OCI-LY1 (cell line): ENCODE measurements around the gene UMPS.
"Not testable (repeated sequence)": the region's sequence is repeated elsewhere in the genome, so short reads cannot be mapped to it uniquely, and the experiment has no call there.

Experiments used
- EZH2 ChIP-seq: fragments of 200-600 bp; sonication (generic), shearing (Covaris generic); IDR thresholded peaks from 2 replicates; pipeline ENCODE4 v1.8.0; 2017; ENCODE audit warnings: borderline replicate concordance, mixed run types, mild to moderate bottlenecking, antibody characterized with exemption, low read length, moderate library complexity, mixed read lengths
- TF ChIP-seq, protein P1 (sequence below): fragments of 200-600 bp; sonication (generic), shearing (Covaris generic); IDR thresholded peaks from 2 replicates; pipeline ENCODE4 v1.5.1; 2017; ENCODE audit warnings: mild to moderate bottlenecking, antibody characterized with exemption, low read length, moderate library complexity, mixed read lengths

- TF ChIP-seq, protein P1, sequence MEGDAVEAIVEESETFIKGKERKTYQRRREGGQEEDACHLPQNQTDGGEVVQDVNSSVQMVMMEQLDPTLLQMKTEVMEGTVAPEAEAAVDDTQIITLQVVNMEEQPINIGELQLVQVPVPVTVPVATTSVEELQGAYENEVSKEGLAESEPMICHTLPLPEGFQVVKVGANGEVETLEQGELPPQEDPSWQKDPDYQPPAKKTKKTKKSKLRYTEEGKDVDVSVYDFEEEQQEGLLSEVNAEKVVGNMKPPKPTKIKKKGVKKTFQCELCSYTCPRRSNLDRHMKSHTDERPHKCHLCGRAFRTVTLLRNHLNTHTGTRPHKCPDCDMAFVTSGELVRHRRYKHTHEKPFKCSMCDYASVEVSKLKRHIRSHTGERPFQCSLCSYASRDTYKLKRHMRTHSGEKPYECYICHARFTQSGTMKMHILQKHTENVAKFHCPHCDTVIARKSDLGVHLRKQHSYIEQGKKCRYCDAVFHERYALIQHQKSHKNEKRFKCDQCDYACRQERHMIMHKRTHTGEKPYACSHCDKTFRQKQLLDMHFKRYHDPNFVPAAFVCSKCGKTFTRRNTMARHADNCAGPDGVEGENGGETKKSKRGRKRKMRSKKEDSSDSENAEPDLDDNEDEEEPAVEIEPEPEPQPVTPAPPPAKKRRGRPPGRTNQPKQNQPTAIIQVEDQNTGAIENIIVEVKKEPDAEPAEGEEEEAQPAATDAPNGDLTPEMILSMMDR, result not testable (repeated sequence)
- TF ChIP-seq EZH2, result not testable (repeated sequence)
Observed at GRCh38 chr3:124789103-124789502, 58.9 kb downstream of the UMPS start.
